Thymus (tissue), 11 donors: ENCODE data around the gene TRPM4. TPM values are rescaled to one million over a fixed set of nuclear protein-coding genes. Genes with fewer than 3 reads are reported as not detected.
"Not testable (repeated sequence)": the region's sequence is repeated elsewhere in the genome, so short reads cannot be mapped to it uniquely, and the experiment has no call there.

Experiments
- DNase-seq, 9 donors: peaks; one replicate each; pipeline ENCODE4 v3.0.0-alpha.2; 2013; ENCODE audit warnings: low spot score in 9 of 9, low read depth in 6 of 9, missing footprints in 1 of 9
- H3K27ac ChIP-seq, 2 donors: one replicate each; pipeline ENCODE4 v1.5.1; 2013; ENCODE audit warnings: control low read depth in 1 of 2, low read depth in 1 of 2, low read length in 1 of 2, mild to moderate bottlenecking in 1 of 2, moderate library complexity in 1 of 2
- H3K27me3 ChIP-seq, 2 donors: one replicate each; pipeline ENCODE4 v1.5.1; 2013; ENCODE audit warnings: low read length in 1 of 2; ENCODE audit not compliant: control insufficient read depth in 2 of 2, insufficient read depth in 1 of 2
- H3K36me3 ChIP-seq, 2 donors: one replicate each; pipeline ENCODE4 v1.5.1; 2013; ENCODE audit warnings: low read length in 1 of 2, mild to moderate bottlenecking in 1 of 2, moderate library complexity in 1 of 2; ENCODE audit not compliant: control insufficient read depth in 2 of 2, insufficient read depth in 2 of 2
- H3K4me1 ChIP-seq, 2 donors: one replicate each; pipeline ENCODE4 v1.5.1; 2013; ENCODE audit warnings: low read length in 2 of 2; ENCODE audit not compliant: control insufficient read depth in 2 of 2, insufficient read depth in 2 of 2
- H3K4me3 ChIP-seq, 2 donors: one replicate each; pipeline ENCODE4 v1.5.1; 2013; ENCODE audit warnings: low read length in 2 of 2, control low read depth in 1 of 2, mild to moderate bottlenecking in 1 of 2
- H3K9me3 ChIP-seq, 2 donors: one replicate each; pipeline ENCODE4 v1.5.1; 2013; ENCODE audit warnings: low read length in 1 of 2, mild to moderate bottlenecking in 1 of 2; ENCODE audit not compliant: control insufficient read depth in 2 of 2, insufficient read depth in 1 of 2
- WGBS: extraction: QIAGEN DNeasy Blood & Tissue Kit; methylation state at CpG from one replicate; pipeline ENCODE4 v1.1.7; 2013; 5-methylcytosine and 5-hydroxymethylcytosine counted together
- polyA plus RNA-seq: library from polyadenylated mRNA; stranded (reverse); fragments of 200-250 nt; gene quantifications from one replicate; pipeline ENCODE4 v1.2.3, GENCODE V29; 2013
- total RNA-seq: library from RNA; stranded (reverse); fragments of 120-200 nt; gene quantifications from one replicate; pipeline ENCODE4 v1.2.4, GENCODE V29; 2013
- donor health status: healthy.

Gene TRPM4
- total and polyA plus RNA-seq, 2 donors, result 3.7 to 7.6 TPM

DNA sequence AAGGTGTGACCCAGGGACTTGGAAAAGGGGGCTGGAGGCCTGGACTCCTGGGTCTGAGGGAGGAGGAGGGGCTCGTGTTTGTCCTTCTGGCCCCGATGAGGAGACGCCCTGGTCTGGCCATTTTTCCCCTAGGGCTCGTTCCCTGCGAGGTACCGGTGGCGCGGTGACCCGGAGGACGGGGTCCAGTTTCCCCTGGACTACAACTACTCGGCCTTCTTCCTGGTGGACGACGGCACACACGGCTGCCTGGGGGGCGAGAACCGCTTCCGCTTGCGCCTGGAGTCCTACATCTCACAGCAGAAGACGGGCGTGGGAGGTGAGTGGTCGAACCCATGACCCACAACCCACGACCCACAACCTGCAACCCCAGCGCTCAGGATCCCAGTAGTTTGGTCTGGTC is 10.8 kb downstream of the TRPM4 start:
- Histone ChIP-seq H3K9me3 (no peaks in the 10 kb centered on the region), H3K4me1 (peaks cover 0 to 3% of the 10 kb centered on the region in 2 donors), H3K4me3 (no peak overlapping the region), H3K27ac (no peak overlapping the region), H3K36me3 (no peaks in the 10 kb centered on the region), H3K27me3 (peaks cover 0 to 33% of the 10 kb centered on the region in 2 donors)
- 97% methylated on average over 23 of the region's 23 CpGs for WGBS
- DNase-seq, result no peak

DNA sequence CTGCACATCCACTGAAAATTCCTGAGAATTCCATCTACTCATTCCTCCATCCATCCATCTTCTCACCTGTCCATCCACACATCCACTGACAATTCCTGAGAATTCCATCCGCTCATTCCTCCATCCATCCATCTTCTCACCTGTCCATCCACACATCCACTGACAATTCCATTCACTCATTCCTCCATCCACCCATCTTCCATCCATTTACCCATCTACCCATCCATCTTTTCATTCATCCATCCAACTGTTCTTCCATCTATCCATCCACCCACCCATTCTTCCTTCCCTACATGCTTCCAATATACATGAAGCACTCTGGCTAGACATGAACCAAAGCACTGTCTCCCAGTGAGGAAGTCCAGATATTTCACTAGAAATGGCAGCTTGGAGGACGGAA is 15.6 kb downstream of the TRPM4 start:
- H3K4me1 ChIP-seq, result no peaks in the 10 kb centered on the region
- peaks cover 0 to under 1% of the 10 kb centered on the region in 2 donors for H3K27me3 ChIP-seq
- no peaks in the 10 kb centered on the region for H3K36me3 ChIP-seq
- no peaks in the 10 kb centered on the region for H3K9me3 ChIP-seq
- WGBS, result 99% methylated on average over 2 of the region's 2 CpGs
- H3K4me3 ChIP-seq, result no peak overlapping the region
- H3K27ac ChIP-seq, result no peak overlapping the region
- DNase-seq, result no peak

DNA sequence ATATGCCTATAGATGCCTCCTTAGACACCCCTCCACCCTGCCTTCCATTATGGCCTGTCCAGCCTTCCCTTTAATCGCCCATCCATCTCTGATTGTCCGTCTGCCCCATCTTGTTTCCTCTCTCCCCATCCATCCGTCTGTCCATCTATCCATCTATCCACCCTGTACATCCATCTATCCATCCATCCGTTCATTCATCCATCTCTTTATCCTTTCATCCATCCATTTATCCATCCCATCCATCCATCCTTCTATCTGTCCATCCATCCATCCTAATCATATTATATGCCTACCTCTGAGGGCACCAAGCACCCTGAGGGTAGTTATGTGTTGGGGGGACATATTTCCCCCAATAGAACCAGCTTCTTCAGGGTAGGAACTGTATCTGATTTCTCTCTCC is 23.1 kb downstream of the TRPM4 start:
- H3K4me3 ChIP-seq, result no peak overlapping the region
- 94% methylated on average over 4 of the region's 4 CpGs for WGBS
- H3K36me3 ChIP-seq, result no peaks in the 10 kb centered on the region
- H3K27ac ChIP-seq, result no peak overlapping the region
- H3K4me1 ChIP-seq, result no peaks in the 10 kb centered on the region
- H3K27me3 ChIP-seq, result no peaks in the 10 kb centered on the region
- H3K9me3 ChIP-seq, result peaks cover 0 to 14% of the 10 kb centered on the region in 2 donors
- DNase-seq, result no peak

DNA sequence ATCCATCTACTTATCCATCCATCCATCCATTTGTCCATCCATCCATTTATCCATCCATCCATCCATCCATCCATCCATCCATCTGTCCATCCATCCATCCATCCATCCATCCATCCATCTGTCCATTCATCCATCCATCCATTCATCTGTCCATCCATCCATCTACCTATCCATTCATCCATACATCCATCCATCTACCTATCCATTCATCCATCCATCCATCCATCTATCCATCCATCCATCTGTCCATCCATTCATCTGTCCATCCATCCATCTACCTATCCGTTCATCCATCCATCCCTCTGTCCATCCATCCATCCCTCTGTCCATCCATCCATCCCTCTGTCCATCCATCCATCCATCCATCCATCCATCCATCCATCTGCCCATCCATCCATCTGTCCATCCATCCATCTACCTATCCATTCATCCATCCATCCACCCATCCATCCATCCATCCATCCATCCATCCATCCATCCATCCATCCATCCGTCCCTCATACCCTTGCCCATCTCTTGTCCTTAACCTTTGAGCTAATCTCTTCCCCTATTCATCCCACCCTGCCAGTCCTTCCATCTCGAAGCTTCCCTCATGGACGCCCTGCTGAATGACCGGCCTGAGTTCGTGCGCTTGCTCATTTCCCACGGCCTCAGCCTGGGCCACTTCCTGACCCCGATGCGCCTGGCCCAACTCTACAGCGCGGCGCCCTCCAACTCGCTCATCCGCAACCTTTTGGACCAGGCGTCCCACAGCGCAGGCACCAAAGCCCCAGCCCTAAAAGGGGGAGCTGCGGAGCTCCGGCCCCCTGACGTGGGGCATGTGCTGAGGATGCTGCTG is 24.6 kb downstream of the TRPM4 start:
- DNase-seq, H3K27ac ChIP-seq, H3K4me3 ChIP-seq, H3K27me3 ChIP-seq, H3K4me1 ChIP-seq, H3K36me3 ChIP-seq: not testable (repeated sequence)
- WGBS, result 93% methylated on average over 20 of the region's 20 CpGs
- H3K9me3 ChIP-seq, result peaks cover 0 to 14% of the 10 kb centered on the region in 2 donors

DNA sequence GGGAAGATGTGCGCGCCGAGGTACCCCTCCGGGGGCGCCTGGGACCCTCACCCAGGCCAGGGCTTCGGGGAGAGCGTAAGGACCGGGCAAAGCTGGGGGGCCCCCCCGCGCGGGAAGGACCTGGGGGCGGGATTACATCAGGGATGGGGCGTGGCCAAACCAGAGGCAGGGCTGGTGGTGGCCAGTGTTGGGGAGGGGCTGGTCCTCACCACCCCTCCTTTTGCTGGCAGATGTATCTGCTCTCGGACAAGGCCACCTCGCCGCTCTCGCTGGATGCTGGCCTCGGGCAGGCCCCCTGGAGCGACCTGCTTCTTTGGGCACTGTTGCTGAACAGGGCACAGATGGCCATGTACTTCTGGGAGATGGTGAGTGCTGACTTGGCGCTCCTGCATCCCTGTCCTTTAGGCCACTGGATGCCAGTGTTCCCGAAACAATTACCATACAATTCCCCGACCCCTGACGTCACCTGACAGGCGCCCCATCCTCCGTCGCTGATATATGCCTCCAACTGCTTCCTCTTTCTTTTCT is 25.3 kb downstream of the TRPM4 start:
- 88% methylated on average over 26 of the region's 26 CpGs for WGBS
- Histone ChIP-seq H3K4me3 (no peak overlapping the region), H3K36me3 (no peaks in the 10 kb centered on the region), H3K9me3 (peaks cover 0 to 14% of the 10 kb centered on the region in 2 donors), H3K27ac (no peak overlapping the region), H3K27me3 (no peaks in the 10 kb centered on the region), H3K4me1 (no peaks in the 10 kb centered on the region)
- DNase-seq, result no peak

DNA sequence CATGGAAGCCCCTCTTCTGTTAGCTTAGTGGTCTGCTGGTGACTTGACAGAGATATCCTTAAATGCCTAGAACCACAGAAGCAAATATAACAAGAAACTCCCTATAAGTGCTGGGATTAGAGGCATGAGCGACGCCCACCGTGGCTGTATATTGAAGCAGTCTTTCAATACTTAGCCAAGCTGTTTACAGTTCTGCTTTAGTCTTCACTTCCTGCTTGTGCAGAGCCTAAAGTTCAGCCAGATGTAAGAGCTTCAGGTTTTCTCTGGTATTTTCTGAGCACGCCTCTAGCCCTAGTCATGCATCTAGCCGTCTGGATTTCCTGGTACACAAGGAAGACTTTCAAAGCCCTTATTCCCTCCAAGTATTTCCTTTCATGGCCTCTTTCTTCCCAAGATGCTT is 28.5 kb downstream of the TRPM4 start:
- Histone ChIP-seq H3K27me3 (peaks cover 0 to 5% of the 10 kb centered on the region in 2 donors), H3K4me3 (no peak overlapping the region), H3K4me1 (no peaks in the 10 kb centered on the region), H3K36me3 (no peaks in the 10 kb centered on the region), H3K27ac (no peak overlapping the region), H3K9me3 (peaks cover 0 to 27% of the 10 kb centered on the region in 2 donors)
- 82% methylated on average over 5 of the region's 5 CpGs for WGBS
- DNase-seq, result peak in 1 of 9 donors; percentile 11

DNA sequence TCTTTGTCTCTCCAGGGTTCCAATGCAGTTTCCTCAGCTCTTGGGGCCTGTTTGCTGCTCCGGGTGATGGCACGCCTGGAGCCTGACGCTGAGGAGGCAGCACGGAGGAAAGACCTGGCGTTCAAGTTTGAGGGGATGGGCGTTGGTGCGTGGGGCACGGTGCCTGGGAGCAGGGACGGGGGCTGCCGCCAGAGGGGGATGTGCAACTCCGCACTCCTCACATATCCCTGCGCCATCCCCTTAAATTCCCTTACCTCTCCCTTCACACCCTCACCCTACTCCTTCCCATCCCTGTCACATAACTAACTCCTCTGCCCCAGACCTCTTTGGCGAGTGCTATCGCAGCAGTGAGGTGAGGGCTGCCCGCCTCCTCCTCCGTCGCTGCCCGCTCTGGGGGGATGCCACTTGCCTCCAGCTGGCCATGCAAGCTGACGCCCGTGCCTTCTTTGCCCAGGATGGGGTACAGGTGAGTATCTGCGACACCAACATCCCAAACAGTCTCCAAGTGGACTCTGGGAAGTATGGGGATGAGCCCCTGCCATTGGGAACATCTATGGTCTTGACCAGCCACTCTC is 31.1 kb downstream of the TRPM4 start:
- no peaks in the 10 kb centered on the region for H3K36me3 ChIP-seq
- no peaks in the 10 kb centered on the region for H3K4me1 ChIP-seq
- peaks cover 0 to 13% of the 10 kb centered on the region in 2 donors for H3K9me3 ChIP-seq
- H3K4me3 ChIP-seq, result no peak overlapping the region
- 94% methylated on average over 21 of the region's 21 CpGs for WGBS
- no peak for DNase-seq
- H3K27me3 ChIP-seq, result peaks cover 0 to 5% of the 10 kb centered on the region in 2 donors
- H3K27ac ChIP-seq, result no peak overlapping the region

DNA sequence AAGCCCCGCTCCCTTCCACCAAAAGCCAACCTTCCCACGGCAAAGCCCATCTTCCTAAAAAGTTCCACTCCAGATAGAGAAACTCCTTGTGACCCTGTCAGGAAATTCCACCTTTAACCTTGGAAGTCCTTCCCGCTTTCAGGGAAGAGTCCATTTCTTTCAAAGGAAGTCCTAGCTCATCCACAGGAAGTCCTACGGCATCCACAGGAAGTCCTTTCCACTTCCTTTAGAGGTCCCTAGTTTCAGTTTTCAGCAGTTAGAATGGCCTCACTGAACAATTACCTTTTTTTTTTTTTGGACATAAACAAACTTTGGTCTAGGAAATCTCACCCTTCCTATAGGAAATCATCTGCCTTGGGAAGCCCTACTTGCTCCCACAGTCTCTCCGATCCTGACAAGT is 31.7 kb downstream of the TRPM4 start:
- Histone ChIP-seq H3K9me3 (peaks cover 0 to 13% of the 10 kb centered on the region in 2 donors), H3K27ac (no peak overlapping the region), H3K4me3 (no peak overlapping the region), H3K36me3 (no peaks in the 10 kb centered on the region), H3K27me3 (peaks cover 0 to 5% of the 10 kb centered on the region in 2 donors), H3K4me1 (no peaks in the 10 kb centered on the region)
- no peak for DNase-seq
- WGBS, result 77% methylated on average over 5 of the region's 5 CpGs

DNA sequence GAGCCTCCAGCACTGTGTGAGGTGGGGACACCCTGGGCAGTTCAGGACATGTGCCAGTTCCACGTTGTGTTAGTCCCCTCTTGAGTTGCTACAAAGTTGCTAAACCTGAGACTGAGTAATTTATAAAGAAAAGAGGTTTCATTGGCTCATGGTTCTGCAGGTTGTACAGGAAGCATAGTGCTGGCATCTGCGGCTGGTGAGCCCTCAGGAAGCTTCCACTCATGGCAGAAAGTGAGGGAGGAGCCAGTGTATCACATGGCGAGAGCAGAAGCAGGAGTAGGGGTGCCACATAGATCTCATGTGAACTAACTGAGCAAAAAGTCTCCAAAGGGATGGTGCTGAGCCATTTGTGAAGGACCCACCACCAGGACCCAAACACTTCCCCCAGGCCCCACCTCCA is 33.2 kb downstream of the TRPM4 start:
- H3K4me1 ChIP-seq, result no peaks in the 10 kb centered on the region
- H3K36me3 ChIP-seq, result no peaks in the 10 kb centered on the region
- no peak overlapping the region for H3K27ac ChIP-seq
- H3K9me3 ChIP-seq, result peaks cover 0 to 13% of the 10 kb centered on the region in 2 donors
- 95% methylated on average over 3 of the region's 3 CpGs for WGBS
- peaks cover 0 to 5% of the 10 kb centered on the region in 2 donors for H3K27me3 ChIP-seq
- H3K4me3 ChIP-seq, result no peak overlapping the region
- DNase-seq, result no peak
